ENCODE measurements around the gene ME1.
"Not testable (repeated sequence)": the region's sequence is repeated elsewhere in the genome, so short reads cannot be mapped to it uniquely, and the experiment has no call there.

Gene ME1

GRCh38 chr6:83250235-83250634 lies 180.6 kb downstream of the ME1 start:
- no peak for DNase-seq

GRCh38 chr6:83247471-83247870 lies 183.4 kb downstream of the ME1 start:
- DNase-seq: no peak

DNA sequence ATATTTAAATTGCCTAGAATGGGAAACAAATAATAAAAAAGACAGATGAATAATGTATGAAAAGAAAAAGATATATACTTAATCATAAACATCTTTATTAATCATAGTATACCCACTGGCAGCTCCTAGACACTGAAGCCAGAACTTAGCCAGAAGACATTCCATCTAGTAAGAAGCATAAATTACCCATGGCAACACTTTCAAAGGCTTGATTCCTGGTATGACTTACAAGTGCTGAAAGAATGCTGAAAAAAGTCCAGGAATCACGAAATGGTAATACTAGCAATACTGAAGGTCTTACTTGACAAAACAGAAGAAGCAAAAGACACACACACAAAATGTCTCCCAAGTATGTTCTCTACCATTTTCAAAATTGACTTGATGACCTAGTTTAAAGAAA lies 199.7 kb downstream of the ME1 start:
- no peak for DNase-seq

DNA sequence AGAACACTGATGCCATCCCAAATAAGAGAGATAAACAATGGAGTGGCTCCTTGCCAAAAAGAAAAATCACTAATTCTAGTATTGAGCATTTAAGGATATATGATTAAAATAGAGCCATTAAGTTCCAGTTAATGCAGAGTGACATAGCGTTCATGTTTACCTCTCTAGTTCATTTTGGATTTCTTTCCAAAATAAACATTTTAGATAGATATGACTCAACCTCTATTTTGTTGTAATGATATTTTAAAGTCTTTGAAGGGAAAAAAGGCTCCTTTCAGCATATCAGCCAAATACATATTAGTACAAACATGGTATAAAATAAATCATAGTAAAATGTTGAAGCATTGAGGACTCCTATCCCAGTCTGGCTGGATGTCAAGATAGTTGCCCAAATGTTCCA lies 204.3 kb downstream of the ME1 start:
- DNase-seq: no peak

GRCh38 chr6:83221889-83222479 lies 208.9 kb downstream of the ME1 start:
- peak; percentile 61 for DNase-seq

GRCh38 chr6:83221276-83221675 lies 209.6 kb downstream of the ME1 start:
- no peak for DNase-seq

- DNase-seq: no peak
These were observed 210.7 kb downstream of the ME1 start for GRCh38 chr6:83220121-83220520.

- no peak for DNase-seq
These were observed 212.2 kb downstream of the ME1 start for GRCh38 chr6:83218646-83219045.

- DNase-seq: no peak
These were observed 214.0 kb downstream of the ME1 start for GRCh38 chr6:83216806-83217205.

- DNase-seq: peak; percentile 81
These were observed 215.5 kb downstream of the ME1 start for GRCh38 chr6:83215131-83216047.

DNA sequence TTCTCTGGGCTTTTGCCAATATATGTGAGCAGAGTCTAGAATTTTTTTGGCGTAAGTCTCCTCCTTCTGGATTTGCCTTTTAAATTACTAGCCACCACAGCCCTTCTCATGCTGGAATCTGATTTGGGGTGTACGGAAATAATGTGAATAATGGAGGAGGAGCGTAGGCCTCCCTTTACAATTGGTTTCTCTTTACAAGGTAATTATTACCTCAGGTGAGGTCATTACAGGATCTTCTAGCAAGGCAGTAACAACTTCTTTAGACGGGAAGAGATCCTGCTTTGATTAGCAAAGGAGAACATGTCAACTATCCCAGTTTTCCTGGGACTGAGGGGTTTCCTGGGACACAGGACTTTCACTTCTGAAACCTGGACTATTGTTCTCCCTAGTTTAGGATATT lies 228.8 kb downstream of the ME1 start:
- DNase-seq: no peak

DNA sequence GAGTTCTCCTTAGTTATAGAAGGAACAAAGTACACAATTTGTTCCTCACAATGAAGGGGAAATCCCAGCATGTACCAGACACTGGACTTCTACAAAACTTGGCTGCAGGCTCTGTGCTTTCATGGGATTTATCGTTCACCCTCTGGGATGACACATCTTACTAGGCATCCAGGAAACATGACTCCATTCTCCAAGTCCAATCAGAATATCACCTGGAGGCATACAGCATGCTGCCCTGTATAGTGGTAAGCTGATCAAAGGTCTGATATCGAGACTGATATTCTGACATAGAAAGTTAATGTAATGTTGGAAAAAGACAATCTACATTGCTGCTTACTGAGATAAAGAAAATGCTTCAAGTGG lies 231.0 kb downstream of the ME1 start:
- no peak for DNase-seq

- DNase-seq: no peak
These were observed 231.5 kb downstream of the ME1 start for GRCh38 chr6:83199173-83199862.

DNA sequence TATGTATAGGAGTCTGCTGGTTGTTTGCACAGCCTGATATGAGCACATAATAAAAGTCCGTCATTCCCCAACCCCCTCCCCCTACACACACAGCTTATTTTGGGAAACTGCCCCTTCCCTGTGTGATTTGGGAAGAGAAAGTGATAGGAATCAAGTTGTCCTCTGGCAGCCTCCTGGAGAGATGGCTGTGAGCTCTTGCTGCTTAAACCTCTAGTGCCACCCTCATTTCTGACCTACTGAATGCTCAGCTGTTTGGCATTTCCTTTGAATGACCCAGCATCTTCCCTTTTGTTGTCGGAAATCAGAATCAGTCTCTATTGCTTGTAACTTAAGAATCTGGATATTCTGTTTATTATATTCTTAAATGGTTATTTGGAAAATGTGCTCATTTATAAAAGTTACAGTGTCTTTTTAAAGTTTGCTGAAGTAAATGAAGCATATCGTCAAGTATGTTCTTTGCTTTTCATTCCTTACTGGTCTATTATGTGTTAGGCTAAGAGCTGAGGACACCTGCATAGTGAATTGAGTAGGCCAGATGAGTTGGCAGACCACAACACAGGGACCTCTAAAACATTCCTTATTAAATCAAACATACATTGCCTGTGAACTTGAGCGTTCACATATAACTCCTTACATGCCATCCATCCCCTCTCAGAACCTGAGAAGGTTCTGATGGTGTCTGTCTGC lies 232.2 kb downstream of the ME1 start:
- no peak for DNase-seq

DNA sequence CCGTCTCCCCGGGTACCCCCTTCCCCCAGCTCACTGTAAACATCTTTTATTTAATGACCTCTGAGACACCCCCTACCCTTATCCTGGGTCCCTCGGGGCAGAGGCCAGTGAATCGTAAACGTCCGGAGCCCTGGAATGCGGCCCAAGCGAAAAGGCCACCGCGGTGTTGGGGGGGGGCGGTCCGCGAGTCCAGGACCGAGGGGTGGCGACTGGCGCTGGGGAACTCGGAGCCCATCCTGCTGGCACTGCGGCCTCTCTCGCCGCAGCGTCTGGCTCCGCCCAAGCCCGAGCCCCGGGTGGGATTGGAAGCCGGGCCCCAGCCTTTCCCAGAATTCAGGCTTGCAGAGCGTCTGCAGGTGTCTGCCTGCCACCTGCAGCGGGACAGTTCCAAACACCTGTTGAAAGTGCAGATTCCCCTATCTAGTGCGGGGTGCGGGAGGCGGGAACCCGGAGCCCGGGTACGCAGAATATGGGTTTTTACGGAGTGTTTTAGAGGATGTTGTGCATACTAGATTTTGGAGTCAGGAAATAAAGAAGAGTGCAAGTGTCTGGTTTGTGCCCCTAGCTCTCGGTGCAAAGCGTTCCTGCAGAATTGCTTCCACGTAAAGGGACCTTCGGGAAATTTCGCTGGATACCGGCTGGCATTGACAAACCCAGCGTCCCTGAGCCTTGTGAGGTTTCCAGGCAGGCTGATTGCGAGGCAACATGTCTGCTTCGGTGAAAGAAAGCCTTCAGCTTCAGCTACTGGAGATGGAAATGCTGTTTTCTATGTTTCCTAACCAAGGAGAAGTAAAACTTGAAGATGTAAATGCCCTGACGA lies 236.9 kb downstream of the ME1 start:
- DNase-seq: no peak

- DNase-seq: peak; percentile 85
These were observed 237.7 kb downstream of the ME1 start, which contains the start of the genes PGM3 and RWDD2A for GRCh38 chr6:83192871-83193746. Gene PGM3 (minus strand): TSS chr6:83193265. CDS start chr6:83191012, 2,253 bp downstream. Gene RWDD2A (plus strand): TSS chr6:83193357. CDS start chr6:83194452, 1,095 bp downstream.

- DNase-seq: no peak
These were observed 238.4 kb downstream of the ME1 start for GRCh38 chr6:83192456-83192855.

DNA sequence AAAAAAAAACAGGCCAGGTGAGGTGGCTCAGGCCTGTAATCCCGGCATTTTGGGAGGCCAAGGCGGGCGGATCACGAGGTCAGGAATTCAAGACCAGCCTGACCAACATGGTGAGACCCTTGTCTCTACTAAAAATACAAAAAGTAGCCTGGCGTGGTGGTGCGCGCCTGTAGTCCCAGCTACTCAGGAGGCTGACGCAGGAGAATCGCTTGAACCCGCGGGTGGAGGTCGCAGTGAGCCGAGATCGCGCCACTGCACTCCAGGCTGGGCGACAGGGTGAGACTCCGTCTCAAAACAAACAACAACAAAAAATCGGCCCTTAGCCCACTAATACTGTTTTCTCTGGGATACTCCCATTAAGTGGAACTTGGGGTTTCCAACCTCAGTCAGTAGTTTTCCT lies 238.9 kb downstream of the ME1 start:
- not testable (repeated sequence) for DNase-seq

GRCh38 chr6:83190626-83191025 lies 240.2 kb downstream of the ME1 start:
- no peak for DNase-seq

DNA sequence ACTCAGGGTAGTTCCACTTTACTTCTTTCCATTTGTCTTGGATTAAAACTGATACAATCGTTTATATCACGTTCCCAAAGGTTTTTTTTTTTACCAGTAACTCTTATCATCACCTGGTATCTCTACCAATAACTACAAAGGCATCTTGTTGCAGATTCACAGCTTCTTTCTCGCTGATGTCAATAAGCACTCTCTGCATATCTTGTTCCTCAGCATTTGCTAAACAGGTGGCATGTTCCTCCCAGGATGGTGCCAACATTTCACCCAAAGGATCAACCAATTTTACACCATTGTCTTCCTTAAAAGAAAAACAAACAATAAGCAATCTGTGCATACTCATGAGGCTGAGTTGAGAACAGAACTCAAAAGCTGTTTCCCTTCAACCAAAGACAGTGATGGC lies 242.3 kb downstream of the ME1 start:
- no peak for DNase-seq

GRCh38 chr6:83185096-83185495 lies 245.8 kb downstream of the ME1 start:
- no peak for DNase-seq
